K562 (cell line): Measurements from ENCODE around the gene KIAA0319L. TPM values are rescaled to one million over a fixed set of nuclear protein-coding genes. Genes with fewer than 3 reads are reported as not detected.

Experiments used
- ATAC-seq: fragments of 200-7000 bp; cut with Tn5 transposase; 3 replicates; pipeline ENCODE4 v1.9.1; 2020; ENCODE audit warnings: moderate library complexity
- BruUV-seq: library from RNA; stranded (reverse); fragments of 400-500 nt; replicated peaks from 2 replicates; lab custom pipeline; 2021; lab: Mats Ljungman, UMichigan
- CTCF ChIA-PET: fragments of 300-600 bp; formaldehyde crosslinking; extraction: SDS; loops from one replicate; lab custom pipeline; 2021; ENCODE audit warnings: low intra/inter-chr PET ratio; lab: Yijun Ruan, JAX
- POLR2A ChIA-PET: fragments of 300-600, 350-650 bp; sonication (Branson Sonifier 250); formaldehyde crosslinking; extraction: SDS; loops from one replicate; lab custom pipeline; 2021; ENCODE audit warnings: antibody characterized with exemption, inconsistent platforms; lab: Yijun Ruan, JAX
- DNase-seq, 4 experiments: peaks; one replicate each; pipeline versions ENCODE4 v3.0.0 to v3.0.0-alpha.2; 2011 to 2018; ENCODE audit warnings: low spot score in 3 of 4, mixed read lengths in 3 of 4; ENCODE audit errors: extremely low read depth in 1 of 4
- FAIRE-seq: peaks from 2 replicates; lab custom pipeline; 2011; peaks lifted over from hg19 to GRCh38; lab: Jason Lieb, UNC
- H2AFZ ChIP-seq: 2 replicates; pipeline ENCODE4 v1.6.0; 2011; ENCODE audit warnings: low read depth, low read length, control low read depth, inconsistent platforms
- H3K27ac ChIP-seq: fragments of 200-600 bp; 3 replicates; pipeline ENCODE4 v1.8.0; 2011; ENCODE audit warnings: low read depth, mild to moderate bottlenecking, control low read depth, inconsistent platforms, low read length, moderate library complexity, mixed read lengths; ENCODE audit errors: extremely low read depth
- H3K27me3 ChIP-seq, 2 experiments: fragments of 300-600 bp in 1 of 2; 2 replicates in 1 of 2; 3 replicates in 1 of 2; pipeline versions ENCODE4 v1.6.0 to v1.8.0; 2011; ENCODE audit warnings: inconsistent platforms in 2 of 2, low read length in 2 of 2, mild to moderate bottlenecking in 1 of 2, mixed read lengths in 1 of 2, moderate library complexity in 1 of 2; ENCODE audit not compliant: control insufficient read depth in 2 of 2, insufficient read depth in 2 of 2
- H3K36me3 ChIP-seq: fragments of 300-600 bp; 3 replicates; pipeline ENCODE4 v1.8.0; 2011; ENCODE audit warnings: mild to moderate bottlenecking, low read length, inconsistent platforms; ENCODE audit not compliant: control insufficient read depth, insufficient read depth
- H3K4me1 ChIP-seq, 2 experiments: fragments of 200-600 bp in 1 of 2; replicated peaks in 1 of 2; 2 replicates in 1 of 2; 3 replicates in 1 of 2; pipeline versions ENCODE4 v1.5.1 to v1.8.0; 2011; ENCODE audit warnings: inconsistent platforms in 2 of 2, low read length in 2 of 2, mild to moderate bottlenecking in 1 of 2, mixed read lengths in 1 of 2, moderate library complexity in 1 of 2; ENCODE audit not compliant: control insufficient read depth in 2 of 2, insufficient read depth in 2 of 2
- H3K4me2 ChIP-seq: 2 replicates; pipeline ENCODE4 v1.6.1; 2011; ENCODE audit warnings: low read length, control low read depth, inconsistent platforms, mixed read lengths; ENCODE audit not compliant: insufficient read depth
- H3K4me3 ChIP-seq: fragments of 200-600 bp; sonication (generic), shearing (Covaris generic); 2 replicates; pipeline ENCODE4 v1.5.1; 2016; ENCODE audit warnings: control low read depth, inconsistent platforms
- H3K79me2 ChIP-seq: fragments of 200-600 bp; 3 replicates; pipeline ENCODE4 v1.8.0; 2011; ENCODE audit warnings: low read length, inconsistent platforms; ENCODE audit not compliant: control insufficient read depth, insufficient read depth
- H3K9ac ChIP-seq, 2 experiments: 2 replicates each; pipeline versions ENCODE4 v1.6.0 to v1.6.1; 2011; ENCODE audit warnings: low read depth in 2 of 2, low read length in 2 of 2, control low read depth in 1 of 2, inconsistent platforms in 1 of 2, mild to moderate bottlenecking in 1 of 2, mixed read lengths in 1 of 2; ENCODE audit not compliant: insufficient read depth in 1 of 2
- H3K9me1 ChIP-seq: one replicate; pipeline ENCODE4 v1.6.0; 2011; ENCODE audit warnings: inconsistent platforms, mild to moderate bottlenecking, low read length, moderate library complexity; ENCODE audit not compliant: control insufficient read depth, insufficient read depth
- H3K9me3 ChIP-seq: replicated peaks from 2 replicates; pipeline ENCODE4 v1.5.1; 2011; ENCODE audit warnings: low read depth, low read length, inconsistent platforms; ENCODE audit not compliant: control insufficient read depth, insufficient read depth
- H4K20me1 ChIP-seq: replicated peaks from 2 replicates; pipeline ENCODE4 v1.6.1; 2011; ENCODE audit warnings: low read length, inconsistent platforms, mixed read lengths; ENCODE audit not compliant: control insufficient read depth, insufficient read depth
- BRD9 ChIP-seq: fragments of 450-650 bp; IDR thresholded peaks from 2 replicates; pipeline ENCODE4 v1.6.1; 2018; ENCODE audit warnings: low read depth; ENCODE audit not compliant: partially characterized antibody
- CLOCK ChIP-seq: fragments of 250-450 bp; sonication (Bioruptor Pico); IDR thresholded peaks from 2 replicates; pipeline ENCODE4 v1.4.0; 2020; ENCODE audit warnings: mild to moderate bottlenecking, moderate library complexity, borderline replicate concordance
- FOXJ3 ChIP-seq: sonication (generic); formaldehyde crosslinking; IDR thresholded peaks from 2 replicates; pipeline ENCODE4 v1.4.0; 2020; ENCODE audit warnings: mild to moderate bottlenecking, missing genetic modification reagents
- HOXB6 ChIP-seq: fragments of 250-450 bp; sonication (Bioruptor Pico); IDR thresholded peaks from 2 replicates; pipeline ENCODE4 v1.5.1; 2022; ENCODE audit warnings: mild to moderate bottlenecking, borderline replicate concordance
- PBX2 ChIP-seq, 2 experiments: IDR thresholded peaks in 1 of 2; conservative IDR thresholded peaks in 1 of 2; 2 replicates each; pipeline ENCODE4 v1.6.1; 2016; ENCODE audit warnings: low read depth in 2 of 2, mild to moderate bottlenecking in 1 of 2, missing compliant biosample characterization in 1 of 2, missing genetic modification characterization in 1 of 2, moderate library complexity in 1 of 2
- PKNOX1 ChIP-seq: fragments of 450-650 bp; IDR thresholded peaks from 2 replicates; pipeline ENCODE4 v1.6.1; 2016
- RBM22 ChIP-seq: fragments of 200-400 bp; formaldehyde crosslinking; IDR thresholded peaks from 2 replicates; pipeline ENCODE4 v1.6.1; 2018; ENCODE audit warnings: low read length, low read depth; ENCODE audit not compliant: poor library complexity, severe bottlenecking
- TARDBP ChIP-seq: fragments of 450-650 bp; IDR thresholded peaks from 2 replicates; pipeline ENCODE4 v1.6.1; 2016
- TOE1 ChIP-seq, 2 experiments: fragments of 450-650 bp in 1 of 2; sonication (generic) in 1 of 2; formaldehyde crosslinking in 1 of 2; IDR thresholded peaks; 2 replicates each; pipeline versions ENCODE4 v1.7.1 to v1.8.0; 2016 to 2022; ENCODE audit warnings: borderline replicate concordance in 2 of 2, mild to moderate bottlenecking in 2 of 2, antibody characterized with exemption in 1 of 2, inconsistent platforms in 1 of 2, low read depth in 1 of 2, missing genetic modification reagents in 1 of 2, moderate library complexity in 1 of 2
- ZNF174 ChIP-seq: fragments of 250-450 bp; sonication (Bioruptor Pico); IDR thresholded peaks from 2 replicates; pipeline ENCODE4 v1.4.0; 2020; ENCODE audit warnings: mild to moderate bottlenecking
- ZNF197 ChIP-seq: fragments of 200-800 bp; sonication (Bioruptor generic); IDR thresholded peaks from 2 replicates; pipeline ENCODE4 v1.6.1; 2016; ENCODE audit warnings: low read depth, missing genetic modification characterization, missing compliant biosample characterization
- ZNF239 ChIP-seq: fragments of 250-450 bp; sonication (Bioruptor Pico); IDR thresholded peaks from 2 replicates; pipeline ENCODE4 v1.4.0; 2020; ENCODE audit warnings: mild to moderate bottlenecking
- ZNF76 ChIP-seq: fragments of 250-450 bp; sonication (Bioruptor Pico); IDR thresholded peaks from 2 replicates; pipeline ENCODE4 v1.4.0; 2020; ENCODE audit warnings: mild to moderate bottlenecking, moderate library complexity, borderline replicate concordance
- ZNF780A ChIP-seq: fragments of 250-450 bp; sonication (Bioruptor Pico); IDR thresholded peaks from 2 replicates; pipeline ENCODE4 v1.5.0; 2021; ENCODE audit warnings: mild to moderate bottlenecking
- WGBS: fragments of 100-300 bp; shearing (Covaris generic); methylation state at CpG from one replicate; pipeline ENCODE4 v1.1.6; 2016; ENCODE audit warnings: low coverage, mixed read lengths; ENCODE audit not compliant: insufficient coverage; ENCODE audit errors: missing lambda C conversion rate; 5-methylcytosine and 5-hydroxymethylcytosine counted together
- in situ Hi-C: fragments of 300-500 bp; cut with MboI; formaldehyde crosslinking; loops from 4 replicates; pipeline ENCODE4 v1.15.0; 2018; ENCODE audit warnings: inconsistent platforms, mixed read lengths
- intact Hi-C: fragments of 100-400 bp; cut with micrococcal nuclease; formaldehyde crosslinking; loops from 2 replicates; pipeline ENCODE4 v1.14.2; 2022
- polyA plus RNA-seq, 8 experiments: library from polyadenylated mRNA; depleted of rRNA in 4 of 8; stranded (reverse) in 5 of 8; unstranded in 3 of 8; fragments of >200 nt; fragmentation: Nextera tagmentation in 2 of 8; fragmentation: Illumina TruSeq in 1 of 8; extraction: Ambion mirVana in 2 of 8; extraction: Trizol in 1 of 8; gene quantifications; 2 replicates each; pipeline versions ENCODE4 v1.2.1 to v1.2.3, GENCODE V29; 2011 to 2014; ENCODE audit warnings: inconsistent platforms in 1 of 8, missing spikeins in 1 of 8
- total RNA-seq, 7 experiments: library from RNA; depleted of rRNA in 6 of 7; stranded (reverse); fragments of >200 nt in 6 of 7; fragmentation: Illumina TruSeq in 2 of 7; extraction: Trizol in 2 of 7; gene quantifications; 2 replicates each; pipeline versions ENCODE4 v1.2.1 to v1.2.3, GENCODE V29; 2011 to 2021; ENCODE audit warnings: low replicate concordance in 1 of 7

Gene KIAA0319L
- total and polyA plus RNA-seq, 9 of the 15 experiments (the other 6 are each of a cell fraction or from before 2014, with no cell fraction given), result 2.4 to 51.7 (median 27.4) TPM

GRCh38 chr1:35592991-35593769 is 36.0 kb upstream of the KIAA0319L start:
- ChIA-PET CTCF (no interaction called here), POLR2A (interaction anchor here (0.6 to 1.9 kb wide), 7 partner anchors 8 to 729 kb away, joined by 3 to 17 read pairs (median 5); no protein-coding TSS in a partner anchor)
- H3K4me1 ChIP-seq, result peaks cover 4 to 9% of the 10 kb centered on the region in 2 experiments; a peak in 3 of 5 replicates
- no peak overlapping the region for H3K4me2 ChIP-seq
- no peaks in the 10 kb centered on the region for H4K20me1 ChIP-seq
- no peaks in the 10 kb centered on the region for H3K79me2 ChIP-seq
- H3K9ac ChIP-seq, result no peak overlapping the region
- no peak for DNase-seq
- in situ Hi-C loops (no loop called here), intact Hi-C loops (no loop called here)
- H2AFZ ChIP-seq, result no peak overlapping the region
- no peaks in the 10 kb centered on the region for H3K9me3 ChIP-seq
- no peaks in the 10 kb centered on the region for H3K27me3 ChIP-seq
- BruUV-seq, result no TSS peak
- H3K4me3 ChIP-seq, result no peak overlapping the region
- H3K27ac ChIP-seq, result no peak overlapping the region
- 48% methylated on average over 8 of the region's 8 CpGs for WGBS
- FAIRE-seq, result peak; percentile 40
- no peaks in the 10 kb centered on the region for H3K9me1 ChIP-seq
- H3K36me3 ChIP-seq, result peaks cover 20% of the 10 kb centered on the region; the same call in 2 of the 3 replicates
- peak; percentile 37 for ATAC-seq
- TF ChIP-seq PKNOX1, result peak; percentile 37
- TF ChIP-seq ZNF76 (CRISPR knock-in tag), result no peak
- TF ChIP-seq ZNF174 (CRISPR knock-in tag), result no peak
- no peak for TF ChIP-seq FOXJ3 (CRISPR knock-in tag)
- no peak for TF ChIP-seq CLOCK (CRISPR knock-in tag)
- no peak for TF ChIP-seq TOE1 (IDR thresholded peaks at IDR 0.05; ENCODE audit: borderline replicate concordance)
- TF ChIP-seq TOE1 (CRISPR knock-in tag; IDR thresholded peaks at IDR 0.05; ENCODE audit: borderline replicate concordance, low read depth), result no peak
- TF ChIP-seq HOXB6 (CRISPR knock-in tag), result no peak
- TF ChIP-seq PBX2 (CRISPR knock-in tag; IDR thresholded peaks at IDR 0.05; ENCODE audit: low read depth), result no peak
- TF ChIP-seq PBX2 (tag; conservative IDR thresholded peaks at IDR 0.05; ENCODE audit: low read depth), result peak; percentile 70
- no peak for TF ChIP-seq RBM22
- no peak for TF ChIP-seq ZNF780A (CRISPR knock-in tag)
- TF ChIP-seq ZNF197 (CRISPR knock-in tag), result no peak
- TF ChIP-seq BRD9, result no peak
- TF ChIP-seq TARDBP, result no peak
- no peak for TF ChIP-seq ZNF239 (CRISPR knock-in tag)
